GM19467 (cell line): ENCODE results near the gene SRBD1.

ENCODE experiments used
- ATAC-seq: cut with Tn5 transposase; IDR thresholded peaks from one replicate; pipeline ENCODE4 v1.9.1; 2021; ENCODE audit warnings: mild to moderate bottlenecking, moderate library complexity; ENCODE audit not compliant: unreplicated experiment

SRBD1 gene

GRCh38 chr2:45382744-45383143 is 228.3 kb downstream of the SRBD1 start:
- no peak for ATAC-seq

GRCh38 chr2:45380131-45380836 is 230.8 kb downstream of the SRBD1 start:
- ATAC-seq, result no peak

GRCh38 chr2:45379399-45380087 is 231.5 kb downstream of the SRBD1 start:
- ATAC-seq, result no peak

GRCh38 chr2:45373534-45373933 is 237.5 kb downstream of the SRBD1 start:
- ATAC-seq, result no peak

- no peak for ATAC-seq
Observed at GRCh38 chr2:45370369-45370768, 240.7 kb downstream of the SRBD1 start.

- no peak for ATAC-seq
Observed at GRCh38 chr2:45368792-45369191, 242.3 kb downstream of the SRBD1 start.

- ATAC-seq, result no peak
Observed at GRCh38 chr2:45361666-45362065, 249.4 kb downstream of the SRBD1 start.

GRCh38 chr2:45354776-45355175 is 256.3 kb downstream of the SRBD1 start:
- no peak for ATAC-seq

- ATAC-seq, result no peak
Observed at GRCh38 chr2:45353879-45354278, 257.2 kb downstream of the SRBD1 start.

- no peak for ATAC-seq
Observed at GRCh38 chr2:45352506-45352905, 258.6 kb downstream of the SRBD1 start.

- no peak for ATAC-seq
Observed at GRCh38 chr2:45345331-45346234, 265.5 kb downstream of the SRBD1 start.

GRCh38 chr2:45344502-45344901 is 266.6 kb downstream of the SRBD1 start:
- no peak for ATAC-seq

- ATAC-seq, result no peak
Observed at GRCh38 chr2:45344071-45344470, 267.0 kb downstream of the SRBD1 start.

- ATAC-seq, result no peak
Observed at GRCh38 chr2:45343251-45344017, 267.6 kb downstream of the SRBD1 start.

- ATAC-seq, result no peak
Observed at GRCh38 chr2:45340318-45340717, 270.7 kb downstream of the SRBD1 start.

- ATAC-seq, result no peak
Observed at GRCh38 chr2:45339253-45339652, 271.8 kb downstream of the SRBD1 start.
